Anterior cingulate cortex (tissue), 58 donors: ENCODE results near the gene SIGLEC9.
A peak's percentile ranks its signal among the peaks of the same experiment; 100 is the strongest.

Source experiments
- DNase-seq, 58 donors: peaks; one replicate each; lab custom pipeline; 2025; lab: John Stamatoyannopoulos, UW

SIGLEC9 gene

DNA sequence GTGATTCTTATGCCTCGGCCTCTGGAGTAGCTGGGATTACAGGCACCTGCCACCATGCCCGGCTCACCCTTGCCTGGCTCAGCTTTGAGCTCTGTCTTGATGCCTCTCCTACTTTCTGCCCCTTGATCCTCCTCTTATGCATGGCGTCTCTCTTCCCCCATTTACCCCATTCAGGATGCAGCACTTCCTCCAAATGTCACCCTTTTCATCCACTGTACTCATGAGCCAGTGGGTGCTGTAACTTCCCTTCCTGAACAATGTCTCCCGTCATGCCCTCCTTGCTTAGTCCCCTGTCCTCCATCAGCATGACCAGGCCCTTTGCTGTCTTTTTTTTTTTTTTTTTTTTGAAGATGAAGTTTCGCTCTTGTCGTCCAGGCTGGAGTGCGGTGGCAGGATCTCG lies 3.4 kb upstream of the SIGLEC9 start:
- DNase-seq, result no peak

- no peak for DNase-seq
Measured at GRCh38 chr19:51122112-51122981, 2.4 kb upstream of the SIGLEC9 start.

GRCh38 chr19:51123381-51123800 lies 1.3 kb upstream of the SIGLEC9 start:
- no peak for DNase-seq

- no peak for DNase-seq
Measured at GRCh38 chr19:51123802-51124201, 904 bp upstream of the SIGLEC9 start.

DNA sequence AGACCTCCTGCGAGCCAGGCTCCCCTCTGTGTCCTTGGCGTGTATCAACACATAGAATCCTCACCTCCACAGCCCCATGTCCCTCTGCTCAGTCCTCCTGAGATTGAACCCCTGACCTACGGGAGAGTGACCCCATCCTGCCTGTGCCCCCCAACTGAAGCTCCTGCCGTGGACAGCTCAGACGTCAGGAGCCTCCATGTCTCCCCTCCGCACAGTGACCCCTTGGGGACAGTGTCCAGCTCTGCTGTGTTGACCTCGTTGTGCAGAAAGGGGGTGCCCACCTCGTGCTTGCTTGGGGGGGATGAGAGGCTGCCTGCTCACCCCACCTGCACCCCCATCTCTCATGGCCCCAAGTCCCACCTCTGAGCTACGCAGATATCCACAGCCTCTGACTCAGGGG lies 490 bp upstream of the SIGLEC9 start:
- no peak for DNase-seq

- DNase-seq, result no peak
Measured at GRCh38 chr19:51125421-51126075, 842 bp downstream of the SIGLEC9 start.

GRCh38 chr19:51127032-51127431 lies 2.3 kb downstream of the SIGLEC9 start:
- no peak for DNase-seq

- DNase-seq, result peak in 3 of 58 donors; percentile 23 to 40 (median 23)
Measured at GRCh38 chr19:51127755-51128154, 3.0 kb downstream of the SIGLEC9 start.

GRCh38 chr19:51128227-51128626 lies 3.5 kb downstream of the SIGLEC9 start:
- no peak for DNase-seq

DNA sequence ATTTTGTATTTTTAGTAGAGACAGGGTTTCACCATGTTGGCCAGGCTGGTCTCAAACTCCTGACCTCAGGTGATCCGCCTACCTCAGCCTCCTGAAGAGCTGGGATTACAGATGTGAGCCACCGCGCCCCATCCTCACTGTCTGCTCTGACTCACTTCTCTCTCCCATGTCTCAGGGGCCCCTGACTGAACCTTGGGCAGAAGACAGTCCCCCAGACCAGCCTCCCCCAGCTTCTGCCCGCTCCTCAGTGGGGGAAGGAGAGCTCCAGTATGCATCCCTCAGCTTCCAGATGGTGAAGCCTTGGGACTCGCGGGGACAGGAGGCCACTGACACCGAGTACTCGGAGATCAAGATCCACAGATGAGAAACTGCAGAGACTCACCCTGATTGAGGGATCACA lies 5.0 kb downstream of the SIGLEC9 start:
- no peak for DNase-seq

GRCh38 chr19:51131780-51132680 lies 7.3 kb downstream of the SIGLEC9 start:
- DNase-seq, result no peak

DNA sequence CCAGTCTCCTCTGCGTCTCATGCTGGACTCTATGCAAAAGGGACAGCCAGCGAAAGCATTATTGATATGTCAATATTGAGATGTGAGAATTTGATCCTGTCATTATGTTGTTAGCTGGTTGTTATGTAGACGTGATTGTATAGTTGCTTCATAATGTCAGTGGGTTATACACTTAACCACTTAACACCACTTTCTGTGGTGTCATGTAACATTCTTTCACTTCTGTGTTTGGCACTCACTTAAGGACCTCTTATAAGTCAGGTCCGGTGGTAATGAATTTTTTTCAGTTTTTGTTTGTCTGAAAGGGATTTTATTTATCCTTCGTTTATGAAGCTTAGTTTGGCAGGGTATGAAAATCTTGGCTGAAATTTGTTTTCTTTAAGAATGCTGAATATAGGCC lies 10.3 kb downstream of the SIGLEC9 start:
- DNase-seq, result no peak

DNA sequence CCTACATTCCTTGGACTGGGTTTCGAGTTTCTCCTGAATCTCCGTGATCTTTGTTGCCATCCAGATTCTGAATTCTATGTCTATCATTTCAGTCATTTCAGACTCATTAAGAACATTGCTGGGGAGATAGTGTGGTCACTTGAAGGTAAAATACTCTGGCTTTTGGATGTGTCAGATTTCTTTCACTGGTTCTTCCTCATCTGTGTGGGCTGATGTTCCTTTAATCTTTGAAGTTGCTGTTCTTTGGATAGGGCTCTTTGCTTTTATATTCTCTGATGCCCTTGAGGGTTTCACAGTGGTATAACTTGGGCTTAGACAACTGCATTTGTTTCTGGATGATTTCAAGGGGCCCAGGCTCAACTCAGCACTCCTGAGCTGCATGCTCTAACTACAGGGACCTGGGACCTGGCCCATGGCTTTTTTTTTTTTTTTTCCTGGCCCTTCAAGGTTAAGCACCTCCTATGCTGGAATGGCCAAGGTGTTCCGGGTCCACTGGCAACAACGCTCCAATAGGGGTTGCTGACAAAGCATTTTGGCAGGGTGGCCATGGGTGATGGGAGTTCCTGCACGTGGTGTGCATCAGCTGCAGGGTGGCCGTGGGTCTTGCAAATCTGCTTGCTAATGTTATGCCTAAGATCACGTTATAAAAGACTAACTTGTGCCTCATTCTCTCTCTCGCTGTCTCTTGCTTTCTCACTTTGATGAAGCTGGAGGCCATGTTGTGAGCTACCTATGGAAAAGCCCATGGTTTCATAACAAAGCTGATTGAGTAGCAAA lies 11.5 kb downstream of the SIGLEC9 start:
- no peak for DNase-seq

- DNase-seq, result no peak
Measured at GRCh38 chr19:51136851-51137551, 12.3 kb downstream of the SIGLEC9 start.

DNA sequence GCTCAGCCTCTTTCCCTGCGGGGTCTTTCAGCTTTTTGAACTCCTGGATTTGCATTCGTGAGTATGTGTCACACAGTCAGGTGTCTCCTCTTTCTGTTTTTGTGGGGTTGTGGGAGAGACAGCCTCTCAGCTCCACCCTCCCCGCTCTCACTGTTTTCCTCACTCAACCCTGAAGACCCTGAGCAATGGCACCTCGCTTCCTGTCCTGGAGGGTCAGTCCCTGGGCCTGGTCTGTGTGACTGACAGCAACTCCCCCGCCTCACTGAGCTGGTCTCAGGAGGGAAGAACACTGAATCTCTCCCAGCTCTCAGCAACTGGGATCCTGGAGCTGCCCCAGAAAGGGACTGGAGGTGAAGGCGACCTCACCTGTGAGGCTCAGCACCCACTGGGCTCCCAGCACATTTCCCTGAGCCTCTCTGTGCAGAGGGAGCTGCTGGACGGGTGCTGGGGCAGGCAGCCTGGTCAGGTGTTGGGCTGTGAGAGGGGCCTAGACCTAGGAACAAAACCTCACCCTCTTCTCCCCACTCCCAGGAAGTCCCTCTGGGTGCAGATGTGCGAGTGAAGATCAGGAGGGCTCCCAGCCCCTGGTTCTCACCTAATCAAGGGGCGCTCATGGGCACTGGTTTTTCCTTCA lies 13.2 kb downstream of the SIGLEC9 start:
- no peak for DNase-seq

GRCh38 chr19:51138549-51138979 lies 13.9 kb downstream of the SIGLEC9 start:
- DNase-seq, result peak in 3 of 58 donors; percentile 2 to 22 (median 11)

DNA sequence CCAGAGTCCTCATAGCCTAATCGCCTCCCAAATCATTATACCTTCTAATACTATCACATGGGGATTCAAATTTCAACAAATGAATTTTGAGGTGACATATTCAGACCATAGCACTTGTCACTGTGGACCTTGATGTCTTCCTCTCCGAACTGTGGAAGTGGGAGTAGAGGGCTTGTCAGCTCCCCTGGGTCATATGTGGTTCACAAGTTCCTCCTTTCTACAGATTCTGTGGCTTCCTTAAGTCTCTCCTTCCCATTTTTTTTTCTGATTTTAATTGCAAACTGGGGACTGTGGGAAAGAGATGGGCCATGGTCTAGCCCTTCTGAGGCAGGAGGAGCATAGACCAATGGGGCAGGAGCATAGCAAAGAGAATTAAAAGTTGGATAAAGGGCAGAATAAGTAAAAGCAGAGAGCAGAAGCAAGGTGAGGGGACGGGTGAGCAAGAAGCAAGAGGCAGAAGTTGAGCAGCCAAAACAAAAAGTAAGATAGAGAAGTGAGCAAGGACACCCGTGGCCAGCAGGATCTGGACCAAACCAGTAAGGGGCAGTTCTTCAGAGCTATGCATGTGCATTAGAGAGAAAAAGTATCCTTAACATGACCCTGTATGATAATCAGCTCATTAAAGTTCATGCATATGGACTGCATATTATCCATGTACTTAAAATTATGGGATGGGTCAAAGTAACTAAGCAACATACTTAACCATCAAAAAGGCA lies 14.8 kb downstream of the SIGLEC9 start:
- DNase-seq, result no peak

DNA sequence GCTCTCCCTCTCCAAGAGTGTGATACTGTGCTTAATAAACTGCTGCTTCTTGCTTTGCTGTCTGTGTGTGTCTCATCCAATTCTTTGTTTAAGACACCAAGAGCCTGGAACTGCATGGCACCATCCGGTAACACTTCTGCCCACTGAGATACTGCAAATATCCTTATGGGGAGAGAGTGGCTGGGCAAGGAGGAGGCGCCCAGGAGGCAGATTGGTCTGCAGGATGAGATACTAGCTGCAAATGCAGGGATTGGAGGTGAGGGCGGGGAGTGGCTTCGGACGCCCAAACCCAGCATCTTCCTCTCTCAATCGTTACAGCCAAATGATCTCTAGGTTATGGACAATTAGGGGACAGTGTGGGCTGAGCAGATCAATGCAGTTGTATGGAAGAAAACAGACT lies 15.7 kb downstream of the SIGLEC9 start:
- peak in 10 of 58 donors; percentile 2 to 56 (median 27) for DNase-seq
